OCI-LY7 (cell line): ENCODE results near the gene RASEF. TPM values are rescaled to one million over a fixed set of nuclear protein-coding genes. Genes with fewer than 3 reads are reported as not detected.

Source experiments
- BruUV-seq: library from RNA; stranded (reverse); fragments of 400-500 nt; replicated peaks from 2 replicates; lab custom pipeline; 2021; lab: Mats Ljungman, UMichigan
- CTCF ChIA-PET: fragments of 300-600 bp; sonication (Branson Sonifier 250); formaldehyde crosslinking; loops from one replicate; lab custom pipeline; 2022; ENCODE audit warnings: antibody characterized with exemption; ENCODE audit not compliant: unreplicated experiment; lab: Charles Lee
- POLR2A ChIA-PET: fragments of 300-600 bp; sonication (Branson Sonifier 250); formaldehyde crosslinking; loops from one replicate; lab custom pipeline; 2022; ENCODE audit warnings: antibody characterized with exemption; lab: Charles Lee
- DNase-seq: peaks from one replicate; pipeline ENCODE4 v3.0.0-alpha.2; 2015; ENCODE audit warnings: low spot score
- H2AFZ ChIP-seq: fragments of 200-600 bp; sonication (generic), shearing (Covaris generic); 2 replicates; pipeline ENCODE4 v1.6.1; 2014; ENCODE audit warnings: mild to moderate bottlenecking, antibody characterized with exemption, low read length, moderate library complexity
- H3K27ac ChIP-seq: fragments of 200-600 bp; sonication (generic); 2 replicates; pipeline ENCODE4 v1.5.1; 2014; ENCODE audit warnings: mixed run types, low read depth, mild to moderate bottlenecking, moderate library complexity, low read length, inconsistent platforms; ENCODE audit not compliant: poor library complexity, severe bottlenecking
- H3K36me3 ChIP-seq: fragments of 200-600 bp; sonication (generic); 2 replicates; pipeline ENCODE4 v1.6.1; 2014; ENCODE audit warnings: mild to moderate bottlenecking, antibody characterized with exemption, low read length, moderate library complexity, mixed read lengths; ENCODE audit not compliant: insufficient read depth
- H3K4me1 ChIP-seq: fragments of 200-600 bp; sonication (generic); 2 replicates; pipeline ENCODE4 v1.5.1; 2014; ENCODE audit warnings: mild to moderate bottlenecking, low read length; ENCODE audit not compliant: insufficient read depth, poor library complexity, severe bottlenecking
- H3K4me2 ChIP-seq: fragments of 200-600 bp; sonication (generic); 2 replicates; pipeline ENCODE4 v1.6.1; 2014; ENCODE audit warnings: mild to moderate bottlenecking, low read length
- H3K4me3 ChIP-seq: fragments of 200-600 bp; sonication (generic); 2 replicates; pipeline ENCODE4 v1.5.1; 2014; ENCODE audit warnings: mild to moderate bottlenecking, low read depth, low read length; ENCODE audit not compliant: poor library complexity, severe bottlenecking
- H3K79me2 ChIP-seq: fragments of 200-600 bp; sonication (generic); 2 replicates; pipeline ENCODE4 v1.6.1; 2016; ENCODE audit warnings: low read depth, mild to moderate bottlenecking, low read length, moderate library complexity, mixed read lengths; ENCODE audit not compliant: insufficient read depth
- H3K9me2 ChIP-seq: fragments of 200-600 bp; sonication (generic); 2 replicates; pipeline ENCODE4 v1.6.1; 2016; ENCODE audit warnings: mild to moderate bottlenecking, low read length, mixed read lengths; ENCODE audit not compliant: insufficient read depth
- H3K9me3 ChIP-seq: fragments of 200-600 bp; sonication (generic); 2 replicates; pipeline ENCODE4 v1.6.1; 2014; ENCODE audit warnings: mild to moderate bottlenecking, mixed run types, low read length, mixed read lengths
- H4K20me1 ChIP-seq: fragments of 200-600 bp; sonication (generic); 2 replicates; pipeline ENCODE4 v1.6.1; 2014; ENCODE audit warnings: mild to moderate bottlenecking, antibody characterized with exemption, low read length, moderate library complexity, mixed read lengths; ENCODE audit not compliant: insufficient read depth
- EZH2phosphoT487 ChIP-seq: fragments of 200-600 bp; sonication (generic); IDR thresholded peaks from 2 replicates; pipeline ENCODE4 v1.6.1; 2018; ENCODE audit warnings: low read depth, borderline replicate concordance, mild to moderate bottlenecking, mixed run types, antibody characterized with exemption, low read length, moderate library complexity, mixed read lengths
- intact Hi-C: fragments of 100-400 bp; cut with micrococcal nuclease; formaldehyde crosslinking; loops from one replicate; pipeline ENCODE4 v1.10.0; 2022; ENCODE audit not compliant: unreplicated experiment
- total RNA-seq, 2 experiments: library from RNA; depleted of rRNA in 1 of 2; stranded (reverse); fragments of >200 nt in 1 of 2; shearing (Covaris generic) in 1 of 2; gene quantifications; 2 replicates each; pipeline ENCODE4 v1.2.3, GENCODE V29; 2014 to 2022
- TF ChIP-seq, protein P1 (sequence below): fragments of 200-600 bp; sonication (generic); conservative IDR thresholded peaks from 2 replicates; pipeline ENCODE4 v1.5.1; 2014; ENCODE audit warnings: mild to moderate bottlenecking, antibody characterized with exemption, low read length, moderate library complexity, mixed read lengths

Gene RASEF
- total RNA-seq, 2 experiments from 2014 or later: not detected

DNA sequence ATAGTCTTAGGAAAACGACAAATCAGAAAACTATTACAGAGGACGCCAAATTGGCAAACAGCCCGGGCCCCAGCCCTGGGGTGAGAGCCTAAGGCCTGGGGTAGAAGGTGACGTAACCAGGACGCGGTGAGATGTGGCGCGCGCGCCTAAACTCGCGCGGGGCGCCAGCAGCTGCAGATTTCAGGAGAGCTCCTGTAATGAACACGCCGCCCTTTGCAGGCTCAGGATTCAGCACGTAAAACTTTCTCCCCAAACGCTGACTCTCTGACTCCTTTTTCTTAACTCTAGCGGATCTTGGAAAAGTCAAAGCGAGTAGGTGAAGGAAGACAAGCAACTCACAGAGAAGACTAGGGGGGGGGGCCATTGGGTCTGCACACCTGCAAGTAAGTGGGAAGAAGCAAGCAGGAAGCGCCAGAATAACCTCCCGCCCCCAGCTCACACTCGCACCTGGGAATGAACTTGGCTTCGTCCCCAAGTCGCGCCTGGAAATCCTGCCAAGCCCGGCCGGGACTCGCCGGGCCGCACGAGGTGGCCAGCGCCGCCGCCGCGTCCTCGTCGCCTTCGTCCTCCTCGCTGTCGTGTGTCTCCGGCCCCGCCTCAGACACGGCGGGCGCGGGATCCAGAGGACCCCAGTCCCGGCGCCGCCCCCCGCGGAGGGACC, 822 bp downstream of the RASEF start:
- ChIA-PET CTCF (no interaction called here), POLR2A (no interaction called here)
- no peaks in the 10 kb centered on the region for H3K4me1 ChIP-seq
- H3K4me3 ChIP-seq: no peak overlapping the region
- H3K27ac ChIP-seq: no peak overlapping the region
- H3K36me3 ChIP-seq: no peaks in the 10 kb centered on the region
- no peak for DNase-seq
- no peaks in the 10 kb centered on the region for H3K9me3 ChIP-seq
- no peaks in the 10 kb centered on the region for H3K79me2 ChIP-seq
- H3K9me2 ChIP-seq: no peaks in the 10 kb centered on the region
- no TSS peak for BruUV-seq
- no peak overlapping the region for H2AFZ ChIP-seq
- TF ChIP-seq EZH2phosphoT487: no peak
- TF ChIP-seq, protein P1, sequence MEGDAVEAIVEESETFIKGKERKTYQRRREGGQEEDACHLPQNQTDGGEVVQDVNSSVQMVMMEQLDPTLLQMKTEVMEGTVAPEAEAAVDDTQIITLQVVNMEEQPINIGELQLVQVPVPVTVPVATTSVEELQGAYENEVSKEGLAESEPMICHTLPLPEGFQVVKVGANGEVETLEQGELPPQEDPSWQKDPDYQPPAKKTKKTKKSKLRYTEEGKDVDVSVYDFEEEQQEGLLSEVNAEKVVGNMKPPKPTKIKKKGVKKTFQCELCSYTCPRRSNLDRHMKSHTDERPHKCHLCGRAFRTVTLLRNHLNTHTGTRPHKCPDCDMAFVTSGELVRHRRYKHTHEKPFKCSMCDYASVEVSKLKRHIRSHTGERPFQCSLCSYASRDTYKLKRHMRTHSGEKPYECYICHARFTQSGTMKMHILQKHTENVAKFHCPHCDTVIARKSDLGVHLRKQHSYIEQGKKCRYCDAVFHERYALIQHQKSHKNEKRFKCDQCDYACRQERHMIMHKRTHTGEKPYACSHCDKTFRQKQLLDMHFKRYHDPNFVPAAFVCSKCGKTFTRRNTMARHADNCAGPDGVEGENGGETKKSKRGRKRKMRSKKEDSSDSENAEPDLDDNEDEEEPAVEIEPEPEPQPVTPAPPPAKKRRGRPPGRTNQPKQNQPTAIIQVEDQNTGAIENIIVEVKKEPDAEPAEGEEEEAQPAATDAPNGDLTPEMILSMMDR: no peak
- no peaks in the 10 kb centered on the region for H4K20me1 ChIP-seq
- intact Hi-C loops: no loop called here
- no peak overlapping the region for H3K4me2 ChIP-seq

DNA sequence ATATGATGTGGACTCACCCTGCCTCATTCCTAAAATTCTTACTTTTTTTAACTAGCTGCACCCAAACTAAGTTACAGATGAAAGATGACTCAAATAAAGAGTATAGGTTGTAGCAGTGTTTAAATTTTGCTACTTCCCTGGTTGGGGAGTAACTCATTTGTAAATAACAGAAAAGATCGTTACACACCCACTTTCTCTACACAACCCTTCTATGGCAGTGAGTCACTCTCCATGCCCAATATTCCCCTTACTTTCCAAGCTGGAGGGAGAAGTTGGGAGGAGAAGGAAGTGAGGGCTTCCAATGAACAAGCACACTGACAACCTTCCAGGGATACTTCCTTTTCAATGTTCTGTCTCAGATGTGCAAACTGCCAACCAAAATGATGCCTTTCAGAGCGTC, 1.9 kb downstream of the RASEF start:
- no peaks in the 10 kb centered on the region for H3K36me3 ChIP-seq
- TF ChIP-seq EZH2phosphoT487: no peak
- TF ChIP-seq, protein P1: no peak
- no peaks in the 10 kb centered on the region for H3K4me1 ChIP-seq
- H4K20me1 ChIP-seq: no peaks in the 10 kb centered on the region
- H3K4me3 ChIP-seq: no peak overlapping the region
- no peak overlapping the region for H2AFZ ChIP-seq
- ChIA-PET CTCF (no interaction called here), POLR2A (no interaction called here)
- no peak overlapping the region for H3K4me2 ChIP-seq
- no peak for DNase-seq
- intact Hi-C loops: no loop called here
- H3K9me2 ChIP-seq: no peaks in the 10 kb centered on the region
- no TSS peak for BruUV-seq
- no peaks in the 10 kb centered on the region for H3K79me2 ChIP-seq
- no peak overlapping the region for H3K27ac ChIP-seq
- no peaks in the 10 kb centered on the region for H3K9me3 ChIP-seq

DNA sequence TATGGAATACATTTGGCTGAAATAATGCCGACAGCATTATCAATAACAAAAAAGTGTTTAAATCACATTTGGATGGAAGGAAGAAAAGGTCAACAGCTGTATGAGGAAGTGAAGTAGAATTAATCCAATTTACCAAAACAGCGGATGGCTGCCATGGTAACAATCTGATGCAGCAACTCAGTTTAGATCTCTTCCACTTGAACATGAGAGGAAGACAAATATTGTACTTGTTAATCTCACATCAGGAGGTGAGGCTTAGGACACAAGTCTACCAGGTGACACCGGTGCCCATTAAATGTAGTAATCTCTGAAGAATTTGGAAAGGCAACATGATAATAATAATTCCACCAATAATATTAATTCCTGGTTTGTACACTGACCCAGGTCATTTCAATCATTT, 2.4 kb downstream of the RASEF start:
- BruUV-seq: no TSS peak
- intact Hi-C loops: no loop called here

More for the DNA sequence above, 2.4 kb downstream of the RASEF start:
- Histone ChIP-seq H3K4me2 (no peak overlapping the region), H3K4me1 (no peaks in the 10 kb centered on the region), H3K36me3 (no peaks in the 10 kb centered on the region), H3K9me3 (no peaks in the 10 kb centered on the region), H3K27ac (no peak overlapping the region), H4K20me1 (no peaks in the 10 kb centered on the region), H2AFZ (no peak overlapping the region), H3K9me2 (no peaks in the 10 kb centered on the region), H3K4me3 (no peak overlapping the region), H3K79me2 (no peaks in the 10 kb centered on the region)
- ChIA-PET CTCF (no interaction called here), POLR2A (no interaction called here)
- no peak for DNase-seq
- no peak for TF ChIP-seq EZH2phosphoT487
- TF ChIP-seq, protein P1: no peak
